DMS 273 (cell line): ENCODE results near the gene PLEKHA5.
"Not testable (repeated sequence)": the region's sequence is repeated elsewhere in the genome, so short reads cannot be mapped to it uniquely, and the experiment has no call there.

Experiments used
- DNase-seq: peaks from one replicate; lab custom pipeline; 2025; ENCODE audit not compliant: unreplicated experiment; lab: John Stamatoyannopoulos, UW

Gene PLEKHA5

DNA sequence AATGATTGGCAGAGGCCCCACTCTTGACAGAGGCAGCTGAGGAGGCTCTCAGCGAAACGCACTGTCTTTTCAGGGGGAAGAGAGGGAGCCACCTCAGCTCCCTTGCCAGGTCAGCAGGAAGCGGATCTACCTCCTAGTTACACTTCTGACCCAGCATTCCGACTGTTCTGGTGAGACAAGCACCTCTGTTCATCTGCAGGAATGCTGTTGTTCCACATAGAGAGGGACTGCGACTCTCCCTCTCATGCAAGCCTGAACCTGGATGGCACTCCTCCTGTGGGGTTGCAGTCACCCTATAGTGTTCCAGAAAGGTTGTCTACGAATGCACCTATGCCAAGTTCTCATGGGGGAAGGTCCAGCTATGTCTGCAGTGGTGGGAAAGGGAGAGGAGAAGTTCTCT is 272.7 kb downstream of the PLEKHA5 start:
- DNase-seq = no peak

GRCh38 chr12:19402743-19403431 is 273.4 kb downstream of the PLEKHA5 start:
- peak; percentile 91 for DNase-seq

GRCh38 chr12:19404242-19404880 is 274.8 kb downstream of the PLEKHA5 start:
- no peak for DNase-seq

DNA sequence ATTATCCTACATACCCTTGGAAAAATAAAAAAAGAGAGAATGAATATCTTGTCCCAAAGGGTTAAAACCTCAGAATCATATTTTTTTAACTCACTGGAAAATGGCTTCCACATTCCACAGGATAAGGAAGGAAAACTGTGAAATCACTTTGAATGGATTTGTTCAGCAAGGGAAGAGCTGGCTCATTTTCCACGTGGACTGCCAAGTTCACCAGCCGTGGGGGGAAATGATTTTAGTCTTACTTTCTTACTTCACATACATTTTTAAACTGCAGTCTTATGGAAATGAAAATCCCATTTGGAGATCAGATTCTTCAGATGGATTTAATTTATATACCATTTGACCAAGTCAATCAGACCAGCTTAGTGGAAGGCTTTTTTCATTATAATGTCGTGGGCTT is 279.8 kb downstream of the PLEKHA5 start:
- DNase-seq = no peak

GRCh38 chr12:19410211-19410610 is 280.7 kb downstream of the PLEKHA5 start:
- peak; percentile 56 for DNase-seq

GRCh38 chr12:19410629-19411185 is 281.2 kb downstream of the PLEKHA5 start:
- no peak for DNase-seq

GRCh38 chr12:19411234-19412204 is 282.0 kb downstream of the PLEKHA5 start:
- no peak for DNase-seq

- no peak for DNase-seq
Observed at GRCh38 chr12:19412844-19413243, 283.3 kb downstream of the PLEKHA5 start.

DNA sequence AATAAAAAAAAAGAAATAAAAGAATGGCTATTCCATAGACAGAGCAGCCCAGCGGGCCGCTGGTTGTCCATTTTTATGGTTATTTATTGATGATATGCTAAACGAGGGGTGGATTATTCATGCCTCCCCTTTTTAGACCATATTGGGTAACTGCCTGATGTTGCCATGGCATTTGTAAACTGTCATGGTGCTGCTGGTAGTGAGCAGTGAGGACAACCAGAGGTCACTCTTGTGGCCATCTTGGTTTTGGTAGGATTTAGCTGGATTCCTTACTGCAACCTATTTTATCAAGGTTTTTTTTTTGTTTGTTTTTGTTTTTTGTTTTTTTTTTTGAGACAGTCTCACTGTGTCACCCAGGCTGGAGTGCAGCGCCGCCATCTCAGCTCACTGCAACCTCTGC is 284.0 kb downstream of the PLEKHA5 start:
- DNase-seq = not testable (repeated sequence)

DNA sequence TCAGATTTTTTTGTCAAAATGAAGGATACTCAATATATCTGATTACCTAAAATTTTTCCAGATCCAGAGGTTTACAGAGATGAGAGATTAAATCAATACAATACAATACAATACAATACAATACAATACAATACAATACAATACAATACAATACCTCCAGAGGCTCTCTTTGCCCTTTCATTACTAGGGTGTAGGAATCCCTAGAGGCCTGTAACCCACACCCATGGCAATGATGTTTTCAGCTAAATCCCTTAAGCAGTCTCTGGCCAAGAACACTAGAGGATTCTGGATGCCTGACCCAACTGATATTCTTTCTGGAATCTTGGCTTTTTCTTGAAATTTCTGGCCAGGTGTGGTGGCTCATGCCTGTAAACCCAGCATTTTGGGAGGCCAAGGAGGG is 286.0 kb downstream of the PLEKHA5 start:
- DNase-seq = no peak

DNA sequence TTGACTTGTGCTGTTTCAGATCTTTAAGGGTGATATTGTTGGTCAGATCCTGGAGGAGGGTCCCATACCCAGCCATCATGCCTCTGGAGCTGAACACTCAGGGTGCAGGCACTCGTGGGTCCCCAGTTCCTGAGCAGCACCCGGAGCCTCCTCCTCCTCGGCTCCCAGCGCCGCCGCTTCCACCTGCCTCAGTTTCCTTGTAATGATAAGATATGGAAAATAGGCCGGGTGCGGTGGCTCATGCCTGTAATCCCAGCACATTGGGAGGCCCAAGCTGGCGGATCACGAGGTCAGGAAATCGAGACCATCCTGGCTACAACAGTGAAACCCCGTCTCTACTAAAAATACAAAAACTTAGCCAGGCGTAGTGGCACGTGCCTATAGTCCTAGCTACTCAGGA is 289.6 kb downstream of the PLEKHA5 start:
- DNase-seq = no peak

- DNase-seq = no peak
Observed at GRCh38 chr12:19421503-19422282, 292.2 kb downstream of the PLEKHA5 start.

- no peak for DNase-seq
Observed at GRCh38 chr12:19423166-19423930, 293.8 kb downstream of the PLEKHA5 start.
